T47D (cell line): ENCODE data around the gene C20orf96.
A peak's percentile ranks its signal among the peaks of the same experiment; 100 is the strongest.
"Not testable (repeated sequence)": the region's sequence is repeated elsewhere in the genome, so short reads cannot be mapped to it uniquely, and the experiment has no call there.

ENCODE experiments used
- DNase-seq, 2 experiments: peaks; one replicate each; pipeline versions ENCODE4 v3.0.0 to v3.0.0-alpha.2; 2011 to 2012; ENCODE audit warnings: low read depth in 1 of 2, low spot score in 1 of 2
- JUND ChIP-seq: IDR thresholded peaks from 2 replicates; pipeline ENCODE4 v1.6.1; 2012; ENCODE audit warnings: low read depth
- in situ Hi-C: cut with HindIII; loops from 2 replicates; pipeline ENCODE4 v1.10.0; 2016; ENCODE audit warnings: low sequenced_read_pairs, low pct_unique_long_range_greater_than_20kb

C20orf96 gene

GRCh38 chr20:270517-270916 is 20.0 kb downstream of the C20orf96 start:
- in situ Hi-C loops: no loop called here
- TF ChIP-seq JUND: no peak
- DNase-seq: no peak

GRCh38 chr20:266596-267562 is 23.7 kb downstream of the C20orf96 start:
- peak; percentile 50 to 74 for DNase-seq
- TF ChIP-seq JUND: no peak
- in situ Hi-C loops: no loop called here

- no peak for DNase-seq
- no peak for TF ChIP-seq JUND
- in situ Hi-C loops: no loop called here
These were observed 26.8 kb downstream of the C20orf96 start for GRCh38 chr20:263701-264100.

GRCh38 chr20:259981-260380 is 30.6 kb downstream of the C20orf96 start:
- no peak for TF ChIP-seq JUND
- DNase-seq: no peak
- in situ Hi-C loops: no loop called here

GRCh38 chr20:258963-259362 is 31.6 kb downstream of the C20orf96 start:
- DNase-seq: no peak
- in situ Hi-C loops: no loop called here
- no peak for TF ChIP-seq JUND

GRCh38 chr20:258269-258858 is 32.2 kb downstream of the C20orf96 start:
- no peak for TF ChIP-seq JUND
- in situ Hi-C loops: no loop called here

GRCh38 chr20:257419-257818 is 33.1 kb downstream of the C20orf96 start, which contains the start of gene DEFB132:
DEFB132 (plus strand) TSS chr20:257724; CDS start chr20:257779, 55 bp downstream.
- DNase-seq: peak; percentile 53 to 76
- in situ Hi-C loops: no loop called here
- TF ChIP-seq JUND: no peak

More at GRCh38 chr20:258269-258858, 32.2 kb downstream of the C20orf96 start:
- DNase-seq: no peak

GRCh38 chr20:253447-253846 is 37.1 kb downstream of the C20orf96 start:
- in situ Hi-C loops, DNase-seq: not testable (repeated sequence)

GRCh38 chr20:252801-253200 is 37.7 kb downstream of the C20orf96 start:
- in situ Hi-C loops: no loop called here
- no peak for TF ChIP-seq JUND
- DNase-seq: no peak

GRCh38 chr20:251354-251753 is 39.2 kb downstream of the C20orf96 start:
- in situ Hi-C loops: no loop called here
- no peak for TF ChIP-seq JUND
- no peak for DNase-seq

GRCh38 chr20:242905-243304 is 47.6 kb downstream of the C20orf96 start:
- TF ChIP-seq JUND: no peak
- no peak for DNase-seq
- in situ Hi-C loops: no loop called here

GRCh38 chr20:237929-238328 is 52.6 kb downstream of the C20orf96 start:
- no peak for DNase-seq
- in situ Hi-C loops: no loop called here
- TF ChIP-seq JUND: no peak

GRCh38 chr20:237489-237888 is 53.1 kb downstream of the C20orf96 start:
- TF ChIP-seq JUND: no peak
- DNase-seq: no peak
- in situ Hi-C loops: no loop called here
